PC-9 (cell line): ENCODE results near the gene SPHK1. TPM values are rescaled to one million over a fixed set of nuclear protein-coding genes. Genes with fewer than 3 reads are reported as not detected.

ENCODE experiments used
- BruUV-seq: library from RNA; stranded (reverse); fragments of 400-500 nt; replicated peaks from 2 replicates; lab custom pipeline; 2021; lab: Mats Ljungman, UMichigan
- CTCF ChIA-PET: fragments of 300-600 bp; sonication (Branson Sonifier 250); formaldehyde crosslinking; loops from one replicate; lab custom pipeline; 2022; ENCODE audit warnings: antibody characterized with exemption; lab: Charles Lee
- POLR2A ChIA-PET: fragments of 300-600 bp; sonication (Branson Sonifier 250); formaldehyde crosslinking; loops from one replicate; lab custom pipeline; 2022; ENCODE audit warnings: antibody characterized with exemption; ENCODE audit not compliant: unreplicated experiment; lab: Charles Lee
- DNase-seq, 2 experiments: peaks; one replicate each; pipeline versions ENCODE4 v3.0.0 to v3.0.0-alpha.2; 2015 to 2022; ENCODE audit warnings: mixed read lengths in 1 of 2
- H2AFZ ChIP-seq: fragments of 200-600 bp; sonication (generic); 2 replicates; pipeline ENCODE4 v1.8.1; 2017; ENCODE audit warnings: antibody characterized with exemption
- H3F3A ChIP-seq: fragments of 200-600 bp; sonication (generic); 2 replicates; pipeline ENCODE4 v1.8.1; 2017; ENCODE audit warnings: antibody characterized with exemption, mild to moderate bottlenecking, low read depth; ENCODE audit not compliant: insufficient read depth
- H3K27ac ChIP-seq: fragments of 200-600 bp; sonication (generic); 2 replicates; pipeline ENCODE4 v1.6.1; 2016; ENCODE audit warnings: mixed run types
- H3K27me3 ChIP-seq: fragments of 200-600 bp; sonication (generic); 2 replicates; pipeline ENCODE4 v1.6.1; 2016; ENCODE audit warnings: low read depth, mixed run types; ENCODE audit not compliant: insufficient read depth
- H3K36me3 ChIP-seq: fragments of 200-600 bp; sonication (generic); 2 replicates; pipeline ENCODE4 v1.6.1; 2016; ENCODE audit warnings: low read depth, mixed run types
- H3K4me1 ChIP-seq: fragments of 200-600 bp; sonication (generic); replicated peaks from 2 replicates; pipeline ENCODE4 v1.6.1; 2016; ENCODE audit warnings: mixed run types; ENCODE audit not compliant: insufficient read depth
- H3K4me2 ChIP-seq: fragments of 200-600 bp; sonication (generic); 2 replicates; pipeline ENCODE4 v1.6.1; 2017; ENCODE audit warnings: mixed run types
- H3K4me3 ChIP-seq: fragments of 200-600 bp; sonication (generic); 2 replicates; pipeline ENCODE4 v1.6.1; 2016; ENCODE audit warnings: mixed run types
- H3K79me2 ChIP-seq: fragments of 200-600 bp; sonication (generic); 2 replicates; pipeline ENCODE4 v1.6.1; 2017; ENCODE audit warnings: low read depth, mixed run types
- H3K9me2 ChIP-seq: fragments of 200-600 bp; sonication (generic); 2 replicates; pipeline ENCODE4 v1.8.1; 2017; ENCODE audit warnings: mild to moderate bottlenecking; ENCODE audit not compliant: insufficient read depth
- H3K9me3 ChIP-seq: fragments of 200-600 bp; sonication (generic); 2 replicates; pipeline ENCODE4 v1.8.1; 2016; ENCODE audit warnings: low read depth; ENCODE audit not compliant: insufficient read depth
- H4K20me1 ChIP-seq: fragments of 200-600 bp; sonication (generic); 2 replicates; pipeline ENCODE4 v1.8.1; 2017; ENCODE audit not compliant: insufficient read depth
- EZH2 ChIP-seq: fragments of 200-600 bp; sonication (generic); IDR thresholded peaks from 2 replicates; pipeline ENCODE4 v1.8.0; 2017; ENCODE audit warnings: antibody characterized with exemption, low read depth
- intact Hi-C: fragments of 100-400 bp; cut with micrococcal nuclease; formaldehyde crosslinking; loops from one replicate; pipeline ENCODE4 v1.10.0; 2022; ENCODE audit not compliant: unreplicated experiment
- total RNA-seq: library from RNA; stranded (reverse); gene quantifications from 2 replicates; pipeline ENCODE4 v1.2.3, GENCODE V29; 2021
- TF ChIP-seq, protein P1 (sequence below): fragments of 200-600 bp; sonication (generic); conservative IDR thresholded peaks from 2 replicates; pipeline ENCODE4 v1.6.1; 2017; ENCODE audit warnings: mixed run types, antibody characterized with exemption, mild to moderate bottlenecking, moderate library complexity

Gene SPHK1
- total RNA-seq, 1 experiment from 2014 or later: 5.5 TPM

DNA sequence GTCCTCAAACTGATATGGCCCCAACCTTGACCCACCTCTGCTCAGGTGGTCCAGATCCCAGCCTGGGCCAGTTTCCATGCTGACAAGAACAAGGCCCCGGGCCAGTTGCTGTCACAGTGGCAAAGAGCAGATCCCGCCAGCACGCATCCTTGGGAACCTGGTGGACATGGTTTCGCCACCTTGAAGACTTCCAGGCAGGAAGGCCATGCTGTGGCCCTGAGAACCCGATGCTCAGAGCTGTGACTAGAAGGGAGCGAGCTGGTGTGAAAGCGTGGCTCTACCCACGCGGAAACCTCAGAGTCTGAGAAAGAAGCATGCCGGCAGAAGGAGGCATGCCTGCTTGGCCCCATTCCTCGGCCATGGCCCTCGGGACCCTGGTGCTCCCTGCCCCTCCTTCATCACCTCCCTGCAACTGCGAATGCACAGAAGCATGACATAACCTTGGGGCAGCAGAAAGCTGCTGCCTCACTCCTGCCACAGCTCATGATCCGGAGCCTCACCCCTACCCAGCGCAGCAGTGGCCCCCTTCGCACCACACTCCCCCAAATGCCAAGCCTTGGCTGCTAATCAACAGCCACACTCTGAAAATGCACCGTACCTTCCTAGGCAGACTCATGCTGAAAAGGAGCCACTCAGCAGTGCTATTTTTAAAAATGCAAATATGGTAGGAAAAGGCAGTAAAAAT, 35.3 kb downstream of the SPHK1 start:
- intact Hi-C loops: no loop called here
- no peaks in the 10 kb centered on the region for H3K9me3 ChIP-seq
- H3K36me3 ChIP-seq: no peaks in the 10 kb centered on the region
- no peak overlapping the region for H3K4me3 ChIP-seq
- CTCF ChIA-PET: no interaction called here
- no peaks in the 10 kb centered on the region; the same call in 1 of the 2 replicates for H4K20me1 ChIP-seq
- H3K4me1 ChIP-seq: no peaks in the 10 kb centered on the region
- H3K9me2 ChIP-seq: no peaks in the 10 kb centered on the region
- H3K27ac ChIP-seq: no peak overlapping the region
- no peak overlapping the region for H3K4me2 ChIP-seq
- BruUV-seq: no TSS peak
- no peaks in the 10 kb centered on the region for H3K79me2 ChIP-seq
- no peak for TF ChIP-seq EZH2
- TF ChIP-seq, protein P1, sequence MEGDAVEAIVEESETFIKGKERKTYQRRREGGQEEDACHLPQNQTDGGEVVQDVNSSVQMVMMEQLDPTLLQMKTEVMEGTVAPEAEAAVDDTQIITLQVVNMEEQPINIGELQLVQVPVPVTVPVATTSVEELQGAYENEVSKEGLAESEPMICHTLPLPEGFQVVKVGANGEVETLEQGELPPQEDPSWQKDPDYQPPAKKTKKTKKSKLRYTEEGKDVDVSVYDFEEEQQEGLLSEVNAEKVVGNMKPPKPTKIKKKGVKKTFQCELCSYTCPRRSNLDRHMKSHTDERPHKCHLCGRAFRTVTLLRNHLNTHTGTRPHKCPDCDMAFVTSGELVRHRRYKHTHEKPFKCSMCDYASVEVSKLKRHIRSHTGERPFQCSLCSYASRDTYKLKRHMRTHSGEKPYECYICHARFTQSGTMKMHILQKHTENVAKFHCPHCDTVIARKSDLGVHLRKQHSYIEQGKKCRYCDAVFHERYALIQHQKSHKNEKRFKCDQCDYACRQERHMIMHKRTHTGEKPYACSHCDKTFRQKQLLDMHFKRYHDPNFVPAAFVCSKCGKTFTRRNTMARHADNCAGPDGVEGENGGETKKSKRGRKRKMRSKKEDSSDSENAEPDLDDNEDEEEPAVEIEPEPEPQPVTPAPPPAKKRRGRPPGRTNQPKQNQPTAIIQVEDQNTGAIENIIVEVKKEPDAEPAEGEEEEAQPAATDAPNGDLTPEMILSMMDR: no peak
- DNase-seq: no peak
- POLR2A ChIA-PET: no interaction called here
- no peak overlapping the region for H2AFZ ChIP-seq
- no peaks in the 10 kb centered on the region for H3K27me3 ChIP-seq
- no peaks in the 10 kb centered on the region for H3F3A ChIP-seq

DNA sequence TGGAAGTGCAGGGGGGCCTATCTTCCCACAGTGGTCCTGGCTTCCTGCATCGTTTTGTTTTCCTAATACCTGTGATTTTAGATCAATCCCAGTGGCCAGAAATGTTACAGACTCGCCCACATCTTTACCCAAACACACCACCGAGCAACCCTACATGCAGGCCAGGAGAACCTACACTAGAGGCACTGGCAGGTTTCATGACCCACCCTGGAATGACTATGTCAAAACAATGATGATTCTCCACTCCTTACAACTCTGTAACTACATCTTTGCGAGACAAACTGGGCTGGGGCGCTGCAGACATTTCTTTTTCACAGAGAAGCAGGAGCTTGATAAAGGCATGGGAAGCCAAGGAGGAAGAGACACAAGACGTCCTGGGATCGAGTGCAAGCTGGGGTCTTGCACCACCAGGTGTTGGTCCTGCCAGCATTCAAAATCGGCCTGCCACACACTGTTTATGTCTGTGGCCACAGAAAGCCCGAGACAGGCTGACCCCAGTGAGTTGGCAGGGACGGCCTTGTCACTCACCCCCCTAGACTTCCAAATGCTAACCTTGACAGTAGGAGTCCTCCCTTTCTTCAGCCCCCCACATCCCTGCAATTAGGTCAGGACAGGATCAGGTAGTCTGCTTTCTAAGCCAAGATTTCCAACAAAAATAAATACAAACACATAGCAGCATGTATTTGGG, 36.1 kb downstream of the SPHK1 start:
- H3K27ac ChIP-seq: no peak overlapping the region
- H2AFZ ChIP-seq: no peak overlapping the region
- H3K9me2 ChIP-seq: no peaks in the 10 kb centered on the region
- no peaks in the 10 kb centered on the region for H3K36me3 ChIP-seq
- no peak overlapping the region for H3K4me2 ChIP-seq
- H3K4me3 ChIP-seq: no peak overlapping the region
- H3K27me3 ChIP-seq: no peaks in the 10 kb centered on the region
- H4K20me1 ChIP-seq: no peaks in the 10 kb centered on the region; the same call in 1 of the 2 replicates
- intact Hi-C loops: no loop called here
- H3K4me1 ChIP-seq: no peaks in the 10 kb centered on the region
- H3K9me3 ChIP-seq: no peaks in the 10 kb centered on the region
- ChIA-PET CTCF (no interaction called here), POLR2A (no interaction called here)
- no peaks in the 10 kb centered on the region for H3F3A ChIP-seq
- H3K79me2 ChIP-seq: no peaks in the 10 kb centered on the region
- TF ChIP-seq, protein P1: no peak
- TF ChIP-seq EZH2: no peak
- BruUV-seq: no TSS peak
- no peak for DNase-seq

DNA sequence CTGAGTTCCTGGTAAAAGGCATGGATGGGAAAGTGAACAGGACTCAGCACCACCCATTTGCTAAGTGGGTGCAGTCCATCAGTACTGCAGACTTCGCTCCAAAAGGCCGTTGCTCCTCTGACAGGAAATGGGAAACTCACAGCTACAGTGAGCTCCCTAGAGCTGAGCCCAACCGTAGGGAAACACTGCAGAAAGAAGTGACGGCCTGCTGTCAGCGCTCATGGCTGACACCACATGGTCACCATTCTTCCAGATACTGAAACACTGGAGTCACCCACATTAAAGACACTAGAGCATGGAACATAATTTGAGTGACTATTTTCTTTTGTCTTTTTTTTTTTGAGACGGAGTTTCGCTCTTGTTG, 36.6 kb downstream of the SPHK1 start:
- no peaks in the 10 kb centered on the region for H3K36me3 ChIP-seq
- H4K20me1 ChIP-seq: no peaks in the 10 kb centered on the region; the same call in 1 of the 2 replicates

More for the DNA sequence above, 36.6 kb downstream of the SPHK1 start:
- Histone ChIP-seq H2AFZ (no peak overlapping the region), H3F3A (no peaks in the 10 kb centered on the region), H3K9me2 (no peaks in the 10 kb centered on the region), H3K27me3 (no peaks in the 10 kb centered on the region), H3K9me3 (no peaks in the 10 kb centered on the region), H3K4me1 (no peaks in the 10 kb centered on the region), H3K4me3 (no peak overlapping the region), H3K4me2 (no peak overlapping the region), H3K79me2 (no peaks in the 10 kb centered on the region), H3K27ac (no peak overlapping the region)
- no peak for DNase-seq
- TF ChIP-seq, protein P1: no peak
- no peak for TF ChIP-seq EZH2
- no TSS peak for BruUV-seq
- ChIA-PET CTCF (no interaction called here), POLR2A (no interaction called here)
- intact Hi-C loops: no loop called here
